GM18517 (cell line): ENCODE results near the gene BGN.

Source experiments
- ATAC-seq: cut with Tn5 transposase; IDR thresholded peaks from one replicate; pipeline ENCODE4 v1.9.1; 2021; ENCODE audit warnings: mild to moderate bottlenecking, moderate library complexity; ENCODE audit not compliant: unreplicated experiment

Gene BGN

GRCh38 chrX:153494541-153495361 is at the start of gene BGN:
BGN (plus strand) TSS chrX:153494980; CDS start chrX:153504632, 9,652 bp downstream.
- ATAC-seq: no peak

DNA sequence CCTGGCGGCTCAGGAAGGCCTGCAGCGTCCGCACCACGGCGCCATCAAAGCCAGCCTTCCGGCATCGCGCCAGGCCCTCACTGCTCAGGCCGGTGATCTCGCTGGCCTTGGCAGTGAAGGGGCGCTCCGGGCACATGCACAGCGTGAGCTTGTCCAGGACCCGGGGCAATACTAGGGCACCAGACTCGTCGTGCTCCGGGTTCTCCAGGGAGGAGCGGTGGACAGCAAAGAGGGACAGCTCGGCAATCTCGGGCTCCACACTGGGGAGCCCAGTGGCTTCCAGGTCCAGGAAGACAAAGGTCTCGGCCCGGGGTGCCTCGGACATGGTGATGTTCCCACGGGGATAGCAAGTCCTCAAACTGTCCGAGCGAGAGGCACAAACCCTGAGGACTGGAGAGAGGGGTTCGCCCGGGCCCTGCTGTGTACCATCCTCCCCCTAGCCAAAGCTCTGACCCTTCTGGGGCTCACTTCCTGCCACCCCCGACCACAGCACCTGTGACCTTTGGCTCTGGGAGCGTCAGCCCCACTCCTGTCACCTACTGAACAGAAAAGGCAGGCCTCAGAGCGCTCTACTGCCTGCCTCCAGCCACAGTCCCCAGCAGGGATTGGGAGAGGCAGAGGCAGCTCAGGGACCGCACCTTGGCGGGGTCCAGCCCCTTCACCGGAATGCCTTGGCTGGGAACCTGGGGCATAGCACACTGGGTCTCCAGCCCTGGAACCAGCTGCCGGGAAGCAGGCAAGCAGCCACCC is 49.5 kb upstream of the BGN start:
- no peak for ATAC-seq

GRCh38 chrX:153445856-153446635 is 48.7 kb upstream of the BGN start, which contains the start of gene TREX2:
TREX2 (minus strand) TSS chrX:153446056; CDS start chrX:153445430, 626 bp downstream.
- no peak for ATAC-seq

DNA sequence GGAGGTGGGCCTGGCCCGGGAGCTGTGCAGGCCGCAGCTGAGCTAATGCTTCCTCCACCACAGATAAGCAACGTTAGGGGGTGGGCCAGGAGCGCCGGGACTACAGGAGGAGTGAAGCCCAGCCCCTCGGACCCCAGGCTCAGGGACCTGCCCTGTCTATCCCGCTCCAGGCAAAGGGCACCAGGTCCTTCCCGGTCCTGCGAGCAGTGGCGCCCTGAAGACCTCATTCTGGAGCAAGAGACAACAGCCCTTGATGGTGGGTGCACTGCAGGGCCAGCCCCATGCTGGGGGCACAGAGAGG is 48.2 kb upstream of the BGN start:
- no peak for ATAC-seq

GRCh38 chrX:153446950-153447580 is 47.7 kb upstream of the BGN start:
- ATAC-seq: no peak

- ATAC-seq: no peak
Measured at GRCh38 chrX:153447581-153447960, 47.2 kb upstream of the BGN start.

GRCh38 chrX:153448556-153449367 is 46.0 kb upstream of the BGN start:
- ATAC-seq: no peak

DNA sequence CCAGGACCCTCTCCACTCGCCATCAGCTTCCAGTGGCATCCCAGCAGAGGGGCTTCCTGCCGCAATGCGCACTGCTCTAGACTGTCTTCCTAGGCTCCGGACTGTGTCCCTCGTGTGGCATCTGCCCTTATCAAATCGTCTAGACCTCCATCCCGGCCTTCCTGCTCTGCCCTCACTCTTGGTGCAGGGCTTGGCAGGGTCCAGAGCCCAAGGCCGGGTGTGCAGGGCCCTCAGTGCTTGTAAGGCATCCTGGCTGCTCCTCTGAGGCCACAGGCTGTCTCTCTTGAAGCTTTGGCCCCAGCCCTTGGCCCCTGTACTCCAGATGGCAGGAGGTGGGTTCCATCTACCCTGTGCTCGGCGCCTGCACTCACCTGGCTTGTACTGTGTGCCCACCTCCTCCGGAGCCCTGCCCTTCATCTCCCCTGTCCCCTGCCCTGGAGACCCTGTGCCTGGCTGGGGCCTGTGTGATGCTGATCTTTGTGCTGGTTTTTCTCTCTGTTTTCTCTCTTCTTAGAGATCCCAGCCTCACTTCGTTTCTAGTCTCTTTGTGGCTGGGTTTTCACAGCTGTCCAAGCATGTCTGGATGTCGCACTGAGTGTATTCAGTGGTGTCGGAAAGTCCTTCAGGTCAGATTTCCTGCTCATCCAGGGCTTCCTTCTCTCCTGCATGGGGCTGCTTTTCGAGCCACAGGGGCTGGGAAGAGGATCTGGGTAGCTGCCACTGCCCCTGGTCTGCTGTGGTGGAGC is 45.2 kb upstream of the BGN start:
- ATAC-seq: no peak

- ATAC-seq: no peak
Measured at GRCh38 chrX:153450114-153450948, 44.4 kb upstream of the BGN start.

GRCh38 chrX:153450949-153451277 is 43.9 kb upstream of the BGN start:
- no peak for ATAC-seq

- no peak for ATAC-seq
Measured at GRCh38 chrX:153454901-153455550, 39.8 kb upstream of the BGN start.

- ATAC-seq: no peak
Measured at GRCh38 chrX:153455571-153455970, 39.2 kb upstream of the BGN start.

DNA sequence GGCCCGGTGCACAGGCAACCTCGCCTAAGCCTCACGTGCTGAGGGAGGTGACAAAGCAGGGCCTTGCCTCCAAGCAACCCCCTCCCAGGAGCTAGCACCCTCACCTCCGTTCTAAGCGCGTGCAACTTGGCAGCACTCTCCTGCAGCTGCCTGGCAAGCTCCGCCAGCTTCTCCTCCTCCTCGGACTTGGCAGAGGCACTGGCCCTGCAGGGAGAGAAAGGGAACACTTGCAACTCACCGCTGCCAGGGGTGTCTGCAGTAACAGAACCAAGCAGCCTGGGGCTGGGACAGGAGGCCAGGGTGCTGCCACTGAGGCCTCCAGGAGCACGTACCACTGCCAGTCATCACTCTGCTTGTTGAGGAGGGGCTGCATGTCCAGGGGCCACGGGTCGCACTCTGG is 38.6 kb upstream of the BGN start:
- no peak for ATAC-seq

DNA sequence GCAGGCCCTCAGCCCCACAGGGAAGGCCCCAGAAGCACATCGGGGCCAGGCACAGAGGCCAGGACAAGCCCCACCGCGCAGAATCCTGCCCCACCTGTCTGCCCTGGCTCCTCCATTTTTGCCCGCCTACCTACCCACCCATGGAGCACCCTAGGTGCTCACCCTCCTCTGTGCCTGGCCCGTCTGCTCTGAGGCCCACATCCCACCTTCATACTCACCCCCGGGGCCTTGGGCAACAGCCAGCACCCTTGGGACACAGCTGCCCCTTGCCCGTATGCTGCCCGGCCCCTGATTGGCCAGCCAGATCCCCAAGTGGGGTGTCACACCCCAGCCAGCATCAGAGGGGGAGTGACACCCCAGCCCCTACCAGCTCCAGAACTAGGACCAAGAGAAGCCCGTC is 38.1 kb upstream of the BGN start:
- ATAC-seq: no peak

GRCh38 chrX:153457136-153457825 is 37.5 kb upstream of the BGN start:
- ATAC-seq: no peak

- ATAC-seq: no peak
Measured at GRCh38 chrX:153457827-153458466, 36.8 kb upstream of the BGN start.

- ATAC-seq: no peak
Measured at GRCh38 chrX:153458476-153458875, 36.3 kb upstream of the BGN start.
